NCI-H1694 treated with DMSO at 0.1 percent for 48 hours (cell line): ENCODE measurements around the gene DLG4.
A peak's percentile ranks its signal among the peaks of the same experiment; 100 is the strongest.

ENCODE experiments used
- DNase-seq: peaks from one replicate; lab custom pipeline; 2025; lab: John Stamatoyannopoulos, UW

DLG4 gene

DNA sequence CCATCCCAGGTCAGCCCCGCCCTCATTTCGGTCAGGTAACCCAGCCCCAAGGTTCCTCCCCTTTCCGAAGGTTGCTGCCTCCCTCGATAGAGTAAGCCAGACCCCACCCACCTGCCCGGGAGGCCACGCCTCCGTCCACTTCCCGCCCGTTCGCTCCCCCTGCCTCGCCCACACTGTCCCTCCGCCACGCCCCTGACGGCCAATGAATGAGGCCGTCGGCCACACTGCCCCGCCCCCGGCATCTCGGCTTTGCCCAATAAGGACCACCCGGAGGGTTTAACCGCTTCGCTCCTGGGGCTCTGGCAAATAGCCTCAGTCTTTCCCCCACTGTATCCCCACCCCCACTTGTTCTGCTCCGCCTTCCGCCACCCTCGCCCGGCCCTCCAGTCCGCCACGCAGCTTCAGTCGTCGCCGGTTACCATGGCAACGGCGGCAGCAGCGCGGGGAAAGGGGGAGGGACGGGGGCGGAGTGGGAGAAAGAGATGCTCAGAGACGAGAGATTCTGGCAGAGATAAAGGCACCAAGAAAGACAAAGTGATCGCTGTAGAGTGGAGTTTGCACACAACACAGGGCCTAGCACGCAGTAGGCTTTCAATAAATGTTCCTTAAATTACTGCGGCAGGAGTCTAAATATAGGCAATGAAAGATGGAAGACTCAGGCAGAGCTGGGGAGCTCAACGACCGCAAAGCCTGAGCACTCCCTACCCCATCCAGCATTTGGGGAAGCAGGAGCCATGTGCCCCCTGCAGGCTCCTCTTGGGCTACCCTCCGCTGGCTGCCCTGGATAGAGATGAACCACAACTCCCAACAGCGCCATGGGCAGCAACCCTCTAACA, 5.1 kb downstream of the DLG4 start:
- peak; percentile 98 for DNase-seq

DNA sequence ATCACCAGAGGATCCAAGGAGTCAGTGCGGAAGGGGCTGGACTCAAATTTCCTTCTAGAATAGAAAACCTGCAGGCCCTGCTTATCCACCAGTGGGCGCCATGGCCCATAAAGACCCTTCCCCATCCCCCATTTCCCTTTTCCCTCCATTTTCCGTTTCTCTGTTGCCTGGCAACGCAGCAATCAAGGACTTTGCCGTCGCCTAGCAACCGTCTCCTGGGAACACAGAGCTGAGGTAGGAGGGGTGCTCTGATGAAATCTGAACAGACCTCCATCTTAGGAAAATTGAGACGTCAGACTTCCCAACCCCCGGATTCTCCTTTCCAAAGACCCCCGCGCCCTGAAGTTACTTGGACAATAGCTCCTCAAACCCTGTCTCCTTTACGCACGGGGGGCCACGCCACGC, 5.7 kb downstream of the DLG4 start:
- DNase-seq: peak; percentile 96

DNA sequence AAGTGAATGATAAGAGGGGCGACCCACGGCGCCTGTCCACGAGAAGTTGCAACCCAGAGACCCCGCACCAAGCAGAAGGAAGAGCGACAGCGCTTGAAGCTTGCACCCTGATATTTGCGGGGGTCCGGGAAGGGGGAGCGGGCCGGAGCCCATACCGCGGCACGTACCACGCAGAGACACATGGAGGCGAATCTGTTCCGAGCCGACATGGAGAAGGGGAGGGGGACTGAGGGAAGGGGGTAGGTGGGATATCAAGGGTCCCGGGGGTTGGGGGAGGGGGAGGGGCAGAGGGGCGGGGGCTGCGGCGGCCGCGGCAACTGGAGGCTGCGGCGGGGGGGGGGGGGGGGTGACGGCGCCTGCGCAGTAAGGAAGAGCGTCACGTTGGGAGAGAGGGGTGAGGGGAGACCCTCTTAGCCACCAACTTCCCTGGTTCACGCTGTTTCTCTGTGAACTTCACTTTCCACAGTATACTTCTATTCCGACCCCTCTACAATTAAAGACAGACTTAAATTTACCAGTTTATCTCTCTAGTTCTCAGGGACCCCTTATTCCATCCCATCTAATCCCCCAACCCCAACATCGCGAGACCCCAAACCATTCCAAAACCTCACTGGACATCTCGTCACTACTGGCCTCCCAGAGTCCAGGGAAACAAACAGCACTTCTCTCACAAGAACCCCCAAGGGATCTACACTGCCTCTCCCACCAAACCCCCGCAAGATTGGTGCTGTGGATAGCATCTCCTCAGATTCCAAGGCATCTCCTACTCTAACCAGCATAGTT, 8.0 kb downstream of the DLG4 start:
- DNase-seq: no peak

DNA sequence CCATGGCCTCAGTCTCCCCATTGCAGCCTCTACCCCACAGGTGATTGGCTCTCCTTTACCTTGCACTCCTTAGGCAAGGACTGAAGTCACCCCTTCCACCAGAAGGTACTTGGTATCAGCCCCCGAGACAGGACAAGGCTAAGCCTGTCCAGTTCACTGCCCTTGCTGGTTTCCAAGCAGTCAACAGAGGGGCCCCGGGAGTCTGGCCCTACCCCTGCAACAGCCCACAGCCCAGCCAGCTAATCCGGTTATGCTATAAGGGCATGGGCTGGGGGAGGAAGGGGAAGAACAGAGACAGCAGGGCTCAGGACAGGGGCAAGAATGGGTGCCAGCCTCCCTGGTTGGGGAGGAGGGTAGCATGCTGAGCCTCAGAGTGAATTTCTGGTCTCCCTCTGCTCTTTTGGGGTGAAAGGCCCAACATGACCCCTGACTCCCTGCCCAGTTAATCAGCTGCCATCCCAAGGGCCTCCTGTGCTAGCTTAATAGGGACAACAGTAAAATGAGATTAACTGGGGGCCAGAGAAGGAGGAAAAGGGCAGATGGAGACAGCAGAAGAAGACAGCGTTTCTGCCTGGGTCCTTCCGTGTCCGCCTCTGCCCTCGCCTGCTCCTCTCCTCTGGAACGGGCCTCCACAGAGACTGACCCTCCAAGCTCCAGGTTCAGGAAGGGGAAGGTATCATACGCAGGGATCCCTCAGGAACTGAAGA, 10.7 kb downstream of the DLG4 start:
- DNase-seq: no peak

DNA sequence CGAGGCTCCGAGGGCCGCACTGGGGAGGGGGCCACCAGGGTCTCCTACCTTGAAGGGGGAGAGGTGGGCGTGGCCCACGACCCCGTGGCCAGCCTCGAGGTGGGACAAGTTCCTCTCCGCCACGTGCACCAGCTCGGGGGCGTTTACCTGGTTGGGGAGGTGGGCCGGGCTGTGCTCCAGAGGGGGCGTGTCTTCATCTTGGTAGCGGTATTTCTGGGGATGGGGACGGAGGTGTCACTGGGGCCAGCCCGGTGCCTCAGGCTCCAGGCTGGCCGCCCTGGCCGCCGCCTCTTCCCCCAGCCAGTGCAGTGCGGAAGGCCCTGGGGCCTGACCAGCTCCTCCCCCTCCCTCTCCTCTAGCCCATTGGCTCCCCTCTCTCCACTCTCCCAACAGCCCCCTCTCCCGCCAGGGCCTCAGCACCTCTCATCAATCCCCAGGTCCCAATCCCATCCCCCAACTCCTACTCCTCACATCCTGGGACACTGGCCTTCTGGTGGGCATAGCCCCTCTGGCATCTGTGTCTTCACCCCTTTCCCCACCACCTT, 11.5 kb downstream of the DLG4 start:
- no peak for DNase-seq

DNA sequence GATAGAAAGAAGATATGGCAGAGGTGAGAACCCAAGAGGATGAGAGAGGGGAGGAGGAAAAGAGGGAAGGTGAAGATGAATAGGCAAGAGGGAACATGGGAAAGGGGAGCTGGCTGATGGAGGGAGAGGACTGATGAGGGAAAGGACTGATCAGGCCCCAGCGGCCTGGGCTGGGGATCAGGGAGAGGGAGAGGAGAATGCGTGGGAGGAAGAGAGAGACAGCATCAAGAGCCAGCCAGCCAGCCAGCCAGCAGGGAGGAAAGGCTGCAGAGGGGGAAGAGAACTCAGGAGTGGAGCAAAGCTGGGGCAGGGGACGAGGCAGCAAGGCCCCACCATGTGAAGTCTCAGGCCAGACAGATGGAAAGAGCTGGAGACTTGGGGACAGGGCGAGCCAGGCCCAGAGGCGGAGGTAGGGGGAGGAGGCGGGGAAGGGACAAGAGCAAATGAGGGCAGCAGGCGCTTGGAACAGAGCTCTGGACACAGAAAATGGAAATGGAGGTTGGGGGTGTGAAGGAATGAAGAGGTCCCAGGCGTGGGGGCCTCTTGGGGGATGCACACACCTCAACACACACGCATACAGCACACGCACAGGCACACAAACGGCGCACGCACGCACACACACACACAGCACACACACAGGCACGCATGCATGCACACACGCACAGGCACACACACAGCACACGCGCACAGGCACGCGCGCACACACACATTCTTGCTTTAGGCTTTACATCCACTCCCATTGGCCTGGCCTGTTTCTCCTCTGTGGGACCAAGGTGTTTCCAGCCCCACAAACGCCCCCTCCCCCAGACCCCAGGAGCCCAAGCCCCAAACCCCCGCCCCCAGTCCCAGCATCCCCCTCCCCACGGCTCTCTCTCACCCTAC, 12.3 kb downstream of the DLG4 start:
- no peak for DNase-seq

DNA sequence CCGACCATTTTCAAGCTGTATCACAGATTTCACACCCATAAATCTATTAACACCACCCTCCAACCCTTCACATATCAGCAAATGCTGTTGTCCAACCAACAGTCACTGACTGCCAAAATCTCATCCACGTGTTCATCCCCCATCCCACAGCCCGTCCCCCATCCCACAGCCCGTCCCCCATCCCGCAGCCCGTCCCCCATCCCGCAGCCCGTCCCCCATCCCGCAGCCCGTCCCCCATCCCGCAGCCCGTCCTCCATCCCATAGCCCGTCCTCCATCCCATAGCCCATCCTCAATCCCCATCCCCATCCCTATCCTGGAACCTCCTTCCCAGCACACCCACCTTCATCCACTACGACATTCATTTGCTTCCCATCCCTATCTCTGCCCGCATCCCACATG, 14.1 kb downstream of the DLG4 start:
- no peak for DNase-seq

DNA sequence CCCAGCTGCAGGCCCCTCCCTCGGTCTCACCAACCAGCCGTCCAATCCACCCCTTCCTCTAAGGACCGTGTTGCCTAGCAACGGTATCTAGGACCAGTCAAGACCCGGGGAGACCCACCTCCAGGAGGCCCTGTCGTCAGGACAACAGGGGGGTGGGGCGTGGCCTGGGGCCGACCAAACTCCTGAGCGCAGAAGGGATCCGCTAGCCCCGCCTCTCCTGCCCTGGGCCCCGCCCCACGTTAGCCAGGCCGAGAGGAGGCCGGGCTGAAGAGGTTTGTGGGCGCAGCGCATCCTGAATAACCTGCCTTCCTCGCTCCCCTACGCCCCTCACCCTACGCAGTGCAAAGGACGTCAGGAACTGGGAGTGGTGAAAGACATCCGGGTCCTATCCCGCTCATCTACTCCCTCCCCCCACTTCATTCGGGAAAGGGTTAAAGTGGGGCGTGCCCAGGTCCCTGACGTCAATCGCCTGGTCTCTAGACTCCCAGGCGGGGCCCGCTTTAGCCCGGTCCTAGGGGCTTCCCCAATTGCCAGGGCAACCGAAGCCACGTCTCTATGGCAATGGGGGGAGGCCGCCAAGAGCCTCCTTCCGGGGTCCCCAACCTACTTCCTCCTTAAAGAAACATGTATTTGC, 14.7 kb downstream of the DLG4 start:
- peak; percentile 88 for DNase-seq

DNA sequence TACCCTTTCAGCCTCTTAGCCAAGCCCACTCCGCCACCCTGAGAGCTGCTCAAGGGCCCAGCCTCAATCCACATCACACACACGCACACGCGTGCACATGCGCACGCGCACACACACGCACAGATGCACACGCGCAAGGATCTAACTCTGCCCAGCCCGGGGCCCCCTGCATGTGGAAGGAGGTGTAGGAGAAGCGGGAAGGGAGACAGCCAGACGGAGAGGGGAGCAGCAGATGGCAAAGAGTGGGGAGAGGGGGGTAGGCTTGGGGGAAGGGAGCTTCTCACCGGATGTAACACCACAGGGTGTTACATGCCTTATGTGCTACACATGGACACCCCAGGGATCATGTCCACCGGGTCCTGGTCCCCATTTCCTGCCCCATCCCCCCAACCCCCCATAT, 15.3 kb downstream of the DLG4 start:
- DNase-seq: peak; percentile 69

DNA sequence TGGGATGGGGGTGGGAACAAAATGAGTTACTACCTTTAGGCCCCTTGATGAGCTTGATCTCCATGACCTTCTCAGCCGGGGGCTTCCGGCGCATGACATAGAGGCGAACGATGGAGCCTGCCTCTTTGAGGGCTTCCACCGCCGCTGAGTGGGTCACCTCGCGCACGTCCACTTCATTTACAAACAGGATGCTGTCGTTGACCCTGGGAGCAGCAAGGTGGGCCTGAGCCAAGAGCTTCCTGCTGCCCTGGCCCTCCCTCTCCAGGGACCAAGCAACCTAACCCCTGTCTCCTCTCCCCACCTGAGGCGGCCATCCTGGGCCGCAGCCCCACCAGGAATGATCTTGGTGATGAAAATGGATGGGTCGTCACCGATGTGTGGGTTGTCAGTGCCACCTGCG, 16.2 kb downstream of the DLG4 start:
- DNase-seq: no peak

DNA sequence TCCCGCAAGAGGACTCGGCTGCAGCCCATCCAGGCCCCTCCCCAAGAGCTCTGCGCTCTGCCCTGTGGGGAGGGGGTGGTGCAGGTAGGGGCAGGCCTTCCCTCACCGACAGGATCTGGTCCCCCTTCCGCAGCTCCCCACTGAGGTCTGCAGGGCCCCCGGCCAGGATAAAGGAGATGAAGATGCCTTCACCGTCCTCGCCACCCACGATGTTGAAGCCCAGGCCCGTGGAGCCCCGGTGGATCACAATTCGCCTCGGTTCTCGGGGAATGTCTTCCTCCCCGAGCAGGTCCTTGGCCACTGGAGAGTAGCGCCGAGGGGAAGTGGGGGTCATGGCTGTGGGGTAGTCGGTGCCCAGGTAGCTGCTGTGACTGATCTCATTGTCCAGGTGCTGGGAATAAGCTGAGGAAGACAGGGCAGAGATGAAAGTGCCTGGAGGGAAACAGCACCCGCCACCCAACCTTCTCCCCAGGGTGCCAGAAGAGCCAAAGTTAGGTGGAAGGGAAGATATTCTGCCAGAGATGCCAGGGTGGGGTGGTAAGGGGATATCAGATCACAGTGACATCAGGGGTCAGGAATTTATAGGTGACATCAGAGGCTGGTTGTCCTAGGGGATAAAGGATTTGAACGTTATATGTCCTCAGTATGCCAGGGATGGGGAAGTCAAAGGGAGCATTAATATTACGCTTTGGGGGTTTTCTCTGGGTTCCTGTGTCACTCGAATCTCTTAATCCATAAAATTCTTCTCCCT, 22.8 kb downstream of the DLG4 start:
- no peak for DNase-seq

DNA sequence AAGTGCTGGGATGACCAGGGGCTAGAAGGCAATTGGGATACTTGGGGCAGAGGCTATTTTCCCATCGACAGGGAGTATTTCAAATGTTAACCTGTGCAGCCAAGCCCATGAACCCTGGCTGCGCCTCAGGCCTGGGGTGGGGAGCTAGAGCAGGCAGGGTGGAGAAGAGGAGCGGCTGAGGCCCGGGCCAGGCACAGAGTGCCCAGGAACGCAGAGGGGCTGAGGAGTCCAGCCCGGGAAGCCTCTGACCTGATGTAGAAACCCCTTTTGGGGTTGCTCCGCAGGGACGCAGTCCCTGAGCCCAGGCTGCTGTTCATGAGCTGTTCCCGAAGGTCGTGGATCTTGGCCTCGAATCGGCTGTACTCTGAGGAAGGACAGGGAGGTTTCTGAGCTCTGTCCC, 23.7 kb downstream of the DLG4 start:
- no peak for DNase-seq

DNA sequence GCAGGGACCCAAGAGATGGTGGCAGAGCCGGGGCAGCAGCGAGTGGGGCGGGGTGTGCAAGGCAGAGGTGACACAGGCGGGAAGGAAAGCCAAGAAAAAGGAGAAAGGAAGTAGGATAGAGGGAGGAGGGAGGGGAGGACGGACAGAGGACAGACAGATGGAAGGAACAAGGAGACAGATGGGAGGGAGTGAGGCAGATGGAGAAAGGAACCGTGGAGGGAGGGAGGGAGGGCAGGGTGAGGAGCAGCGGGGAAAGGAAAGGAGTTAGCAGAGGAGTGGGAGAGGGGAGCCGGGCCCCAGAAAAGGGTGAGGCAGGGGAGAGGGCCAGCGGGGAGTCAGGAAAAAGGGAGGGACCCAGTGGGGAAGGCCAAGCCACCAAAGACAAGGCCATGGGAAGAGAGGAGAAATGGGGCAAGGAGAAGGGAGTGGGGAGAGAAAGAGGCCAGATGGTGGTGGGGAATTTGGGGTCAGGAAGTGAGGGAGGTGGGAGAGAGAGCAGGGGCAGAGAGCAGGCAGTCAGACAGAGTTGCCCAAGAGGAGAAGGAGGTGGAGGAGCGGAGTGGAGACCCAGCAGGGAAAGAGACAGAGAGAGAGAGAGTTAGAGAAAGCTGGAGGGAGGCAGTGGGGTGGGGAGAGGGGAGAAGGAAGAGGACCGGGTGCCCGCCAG, 27.2 kb downstream of the DLG4 start:
- DNase-seq: peak; percentile 66

DNA sequence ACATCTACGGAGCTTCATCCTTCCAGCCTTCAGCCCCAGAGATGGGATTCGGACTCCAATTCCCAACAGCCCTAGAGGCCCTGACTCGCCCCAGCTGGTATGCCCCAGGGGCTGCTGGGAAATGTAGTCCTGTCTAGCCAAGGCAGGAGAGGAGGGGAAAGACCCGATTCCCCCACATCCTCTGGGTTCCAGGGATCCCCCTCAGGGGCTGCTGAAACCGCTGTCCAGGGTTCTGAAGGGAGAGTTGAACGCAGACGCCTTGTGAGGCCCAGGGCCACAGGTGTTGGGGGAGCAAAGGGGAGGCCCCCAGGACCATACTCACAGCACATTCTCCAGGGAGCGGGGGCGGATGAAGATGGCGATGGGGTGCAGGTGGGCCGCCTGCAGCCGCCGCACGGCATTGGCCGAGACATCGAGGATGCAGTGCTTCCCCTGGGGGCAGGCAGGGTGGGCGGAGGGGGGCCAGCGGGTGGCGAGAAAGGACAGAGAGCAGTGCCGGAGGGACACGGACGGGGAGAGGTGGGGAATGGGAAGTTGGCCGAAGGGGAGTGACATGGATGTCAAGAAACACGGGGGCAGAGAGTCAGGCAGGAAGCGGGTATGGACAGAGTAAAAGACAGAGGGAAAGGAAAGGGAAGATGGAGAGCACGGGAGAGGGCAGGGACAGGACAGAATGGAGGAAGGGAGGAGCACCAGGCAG, 27.9 kb downstream of the DLG4 start:
- peak; percentile 77 for DNase-seq

DNA sequence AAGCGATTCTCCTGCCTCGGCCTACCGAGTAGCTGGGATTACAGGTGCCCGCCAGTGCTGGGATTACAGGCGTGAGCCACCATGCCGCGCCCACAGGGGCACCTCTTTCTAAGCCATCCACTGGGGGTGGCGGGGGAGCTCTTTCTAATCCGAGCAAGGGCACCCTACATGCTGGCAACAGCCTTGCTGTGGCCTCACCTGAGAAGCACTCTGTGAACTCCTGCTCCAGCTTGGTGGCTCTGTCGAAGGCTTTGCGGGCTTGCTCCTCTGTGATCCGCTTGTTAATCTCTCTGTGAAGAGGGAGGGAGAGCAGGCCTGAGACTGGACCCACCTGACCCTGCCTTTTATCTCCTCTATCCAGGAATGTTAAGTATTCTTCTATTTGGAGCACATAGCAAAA, 28.6 kb downstream of the DLG4 start:
- no peak for DNase-seq

DNA sequence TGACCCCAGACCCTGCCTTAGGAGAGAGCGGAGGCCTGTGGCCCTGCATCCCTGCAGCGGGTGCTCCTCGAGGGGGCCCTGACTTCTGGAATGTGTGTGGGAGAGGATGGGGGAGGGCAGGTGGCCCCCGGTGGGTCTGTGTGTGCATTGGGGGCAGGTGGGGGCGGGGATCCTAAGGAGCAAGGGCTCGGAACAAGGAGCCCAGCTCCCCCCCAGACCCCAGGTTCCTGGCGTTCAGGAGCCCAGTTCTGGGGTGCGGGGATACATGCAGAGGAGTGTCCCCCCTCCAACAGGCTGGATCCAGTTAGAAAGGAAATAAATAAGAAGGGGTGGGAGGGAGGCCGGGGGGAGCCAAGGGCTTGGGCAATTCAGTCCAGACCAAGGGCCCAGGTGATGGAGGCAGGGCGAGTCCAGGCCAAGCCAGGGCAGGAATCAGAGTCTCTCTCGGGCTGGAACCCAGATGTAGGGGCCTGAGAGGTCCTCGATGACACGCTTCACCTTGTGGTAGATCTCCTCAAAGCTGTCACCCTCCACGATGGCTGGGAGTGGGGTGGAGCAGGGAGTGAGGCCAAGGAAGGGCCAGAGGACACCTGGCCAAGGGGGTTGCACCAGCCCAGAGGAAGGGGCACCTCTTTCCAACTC, 29.2 kb downstream of the DLG4 start:
- no peak for DNase-seq

DNA sequence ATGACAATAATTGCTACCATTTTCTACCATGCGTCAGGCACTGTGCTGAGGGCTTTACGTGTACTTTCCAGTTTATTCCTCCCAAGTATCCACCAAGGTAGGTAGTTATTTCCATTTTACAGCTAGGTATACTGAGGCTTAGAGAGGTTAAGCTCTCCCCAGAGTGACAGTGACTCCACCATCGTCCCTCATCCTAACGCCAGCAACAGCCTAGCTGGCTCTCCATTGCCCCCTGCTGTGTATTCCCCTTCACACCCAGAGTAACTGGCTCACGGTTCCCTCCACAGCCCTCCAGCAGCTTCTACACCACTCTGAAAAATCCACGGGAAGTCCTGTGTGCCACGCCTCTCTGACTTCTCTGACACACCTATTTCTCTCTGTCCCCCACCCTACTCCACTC, 33.4 kb downstream of the DLG4 start:
- DNase-seq: no peak

DNA sequence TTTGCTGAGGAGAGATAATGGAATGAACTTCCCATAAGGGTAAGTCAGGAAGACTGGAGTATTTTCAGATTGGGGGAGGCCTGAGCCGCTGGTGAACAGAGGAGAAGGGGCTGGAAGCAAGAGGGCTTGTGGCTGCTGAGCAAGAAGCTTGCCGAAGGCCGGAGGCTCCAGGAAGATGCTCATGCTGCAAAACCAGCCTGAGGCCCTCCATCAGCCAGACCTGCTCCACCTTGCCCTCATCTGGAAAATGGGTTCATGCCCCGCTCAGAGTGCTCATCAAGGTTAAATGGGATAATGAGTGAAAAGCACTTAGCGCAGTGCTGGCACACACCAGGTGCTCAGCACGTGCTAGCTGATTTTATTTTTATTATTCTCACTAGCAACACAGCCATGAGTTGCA, 35.0 kb downstream of the DLG4 start:
- DNase-seq: no peak

DNA sequence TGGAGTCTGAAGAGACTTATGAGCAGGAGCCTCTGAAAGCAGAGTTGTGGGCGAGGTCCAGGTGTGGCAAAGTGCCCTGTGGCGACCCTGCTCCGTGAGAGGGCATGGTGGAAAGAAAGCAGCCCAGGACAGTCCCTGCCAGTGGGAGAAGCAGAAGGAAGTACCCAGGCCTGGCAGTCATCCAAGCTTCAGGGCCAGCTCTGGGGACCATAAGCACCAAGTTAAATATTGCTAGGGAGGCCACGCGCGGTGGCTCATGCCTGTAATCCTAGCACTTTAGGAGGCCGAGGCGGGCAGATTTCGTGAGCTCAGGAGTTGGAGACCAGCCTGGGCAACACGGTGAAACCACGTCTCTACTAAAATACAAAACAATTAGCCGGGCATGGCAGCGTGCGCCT, 35.5 kb downstream of the DLG4 start:
- no peak for DNase-seq
